DND-41 (cell line): ENCODE measurements around the gene AGPAT1.

ENCODE experiments used
- ATAC-seq: fragments of 200-7000 bp; cut with Tn5 transposase; 3 replicates; pipeline ENCODE4 v1.9.1; 2021; ENCODE audit warnings: low read depth; ENCODE audit not compliant: insufficient read depth
- DNase-seq: peaks from one replicate; pipeline ENCODE4 v3.0.0-alpha.2; 2020
- H2AFZ ChIP-seq: 2 replicates; pipeline ENCODE4 v1.6.0; 2012; ENCODE audit warnings: low read depth, low read length
- H3K27ac ChIP-seq: 2 replicates; pipeline ENCODE4 v1.5.1; 2012; ENCODE audit warnings: low read length, inconsistent platforms
- H3K27me3 ChIP-seq: fragments of 200-600 bp; sonication (generic); 2 replicates; pipeline ENCODE4 v1.6.0; 2012; ENCODE audit warnings: low read length, mild to moderate bottlenecking, inconsistent platforms; ENCODE audit not compliant: insufficient read depth, poor library complexity
- H3K36me3 ChIP-seq: 2 replicates; pipeline ENCODE4 v1.5.1; 2012; ENCODE audit warnings: low read length, inconsistent platforms; ENCODE audit not compliant: insufficient read depth
- H3K4me1 ChIP-seq: 2 replicates; pipeline ENCODE4 v1.5.1; 2012; ENCODE audit warnings: mild to moderate bottlenecking, low read length; ENCODE audit not compliant: insufficient read depth
- H3K4me2 ChIP-seq: 2 replicates; pipeline ENCODE4 v1.6.0; 2012; ENCODE audit warnings: mild to moderate bottlenecking, moderate library complexity, low read length, inconsistent platforms; ENCODE audit not compliant: insufficient read depth
- H3K4me3 ChIP-seq, 2 experiments: fragments of 200-600 bp in 1 of 2; shearing (Covaris generic) in 1 of 2; 2 replicates each; pipeline ENCODE4 v1.5.1; 2012 to 2016; ENCODE audit warnings: inconsistent platforms in 2 of 2, low read length in 2 of 2, mild to moderate bottlenecking in 2 of 2, low read depth in 1 of 2, moderate library complexity in 1 of 2
- H3K79me2 ChIP-seq: 2 replicates; pipeline ENCODE4 v1.6.0; 2012; ENCODE audit warnings: low read length, inconsistent platforms; ENCODE audit not compliant: insufficient read depth
- H3K9ac ChIP-seq: 2 replicates; pipeline ENCODE4 v1.6.0; 2012; ENCODE audit warnings: low read depth, mild to moderate bottlenecking, inconsistent platforms, low read length, moderate library complexity
- H3K9me3 ChIP-seq: 2 replicates; pipeline ENCODE4 v1.5.1; 2012; ENCODE audit warnings: low read length, moderate library complexity, mild to moderate bottlenecking, inconsistent platforms; ENCODE audit not compliant: insufficient read depth, severe bottlenecking
- H4K20me1 ChIP-seq: 2 replicates; pipeline ENCODE4 v1.6.0; 2012; ENCODE audit warnings: low read length; ENCODE audit not compliant: insufficient read depth
- CTCF ChIP-seq: IDR thresholded peaks from 2 replicates; pipeline ENCODE4 v1.5.1; 2012; ENCODE audit warnings: borderline replicate concordance, low read length, moderate library complexity, mild to moderate bottlenecking; ENCODE audit not compliant: poor library complexity, severe bottlenecking; ENCODE audit errors: extremely low read depth
- EZH2 ChIP-seq: IDR thresholded peaks from 3 replicates; pipeline ENCODE4 v1.6.1; 2012; ENCODE audit warnings: borderline replicate concordance, low read depth, mild to moderate bottlenecking, moderate library complexity, low read length, inconsistent platforms; ENCODE audit not compliant: severe bottlenecking

AGPAT1 gene

GRCh38 chr6:32120573-32121059, 55.3 kb downstream of the AGPAT1 start:
- DNase-seq (no peak), ATAC-seq (no peak)
- no peaks in the 10 kb centered on the region for H3K9me3 ChIP-seq
- no peak overlapping the region for H2AFZ ChIP-seq
- H3K4me3 ChIP-seq: no peak overlapping the region
- H3K79me2 ChIP-seq: peaks cover 2% of the 10 kb centered on the region; the same call in 1 of the 2 replicates
- H3K4me2 ChIP-seq: no peak overlapping the region
- no peak overlapping the region for H3K9ac ChIP-seq
- no peak for TF ChIP-seq EZH2
- no peak for TF ChIP-seq CTCF
- no peaks in the 10 kb centered on the region for H3K4me1 ChIP-seq
- 0 out of 2 replicates have a peak, but pooled peaks cover 2% of the 10 kb centered on the region for H4K20me1 ChIP-seq
- no peak overlapping the region for H3K27ac ChIP-seq
- H3K36me3 ChIP-seq: peaks cover 83% of the 10 kb centered on the region
- H3K27me3 ChIP-seq: no peaks in the 10 kb centered on the region

GRCh38 chr6:32118782-32119628, 56.9 kb downstream of the AGPAT1 start:
- H3K27ac ChIP-seq: no peak overlapping the region
- H3K36me3 ChIP-seq: peaks cover 72% of the 10 kb centered on the region
- no peaks in the 10 kb centered on the region for H3K79me2 ChIP-seq
- H3K27me3 ChIP-seq: no peaks in the 10 kb centered on the region
- DNase-seq (peak; percentile 60), ATAC-seq (peak; percentile 83)
- TF ChIP-seq CTCF (peak; percentile 75), EZH2 (no peak)
- H3K9me3 ChIP-seq: no peaks in the 10 kb centered on the region
- no peak overlapping the region for H2AFZ ChIP-seq
- no peaks in the 10 kb centered on the region for H3K4me1 ChIP-seq
- no peak overlapping the region for H3K4me2 ChIP-seq
- no peak overlapping the region for H3K4me3 ChIP-seq
- H4K20me1 ChIP-seq: 0 out of 2 replicates have a peak, but pooled peaks cover 2% of the 10 kb centered on the region
- H3K9ac ChIP-seq: no peak overlapping the region
